Skin epidermis (tissue), 12 donors: ENCODE measurements around the gene ADRA2A.

ENCODE experiments used
- H3K27ac ChIP-seq, 21 experiments: fragments of 200-600 bp; sonication (generic) in 11 of 21; one replicate each; pipeline ENCODE4 v1.5.0; 2020; ENCODE audit warnings: mild to moderate bottlenecking in 3 of 21, inconsistent platforms in 2 of 21, moderate library complexity in 2 of 21
- H3K4me3 ChIP-seq, 7 experiments: fragments of 200-600 bp; sonication (generic) in 2 of 7; one replicate each; pipeline ENCODE4 v1.5.0; 2020; ENCODE audit warnings: inconsistent platforms in 2 of 7, mild to moderate bottlenecking in 2 of 7, moderate library complexity in 1 of 7

The ADRA2A gene

GRCh38 chr10:111076682-111077478, at the start of gene ADRA2A:
Gene ADRA2A, plus strand, starts transcription at chr10:111077029. Its CDS starts 968 bp downstream, at chr10:111077997.
- H3K4me3 ChIP-seq: peak within 1 kb of the TSS; percentile 20 to 58 (median 35)
- peak within 1 kb of the TSS in 11 of 21 experiments; percentile 0 to 67 (median 51) for H3K27ac ChIP-seq

DNA sequence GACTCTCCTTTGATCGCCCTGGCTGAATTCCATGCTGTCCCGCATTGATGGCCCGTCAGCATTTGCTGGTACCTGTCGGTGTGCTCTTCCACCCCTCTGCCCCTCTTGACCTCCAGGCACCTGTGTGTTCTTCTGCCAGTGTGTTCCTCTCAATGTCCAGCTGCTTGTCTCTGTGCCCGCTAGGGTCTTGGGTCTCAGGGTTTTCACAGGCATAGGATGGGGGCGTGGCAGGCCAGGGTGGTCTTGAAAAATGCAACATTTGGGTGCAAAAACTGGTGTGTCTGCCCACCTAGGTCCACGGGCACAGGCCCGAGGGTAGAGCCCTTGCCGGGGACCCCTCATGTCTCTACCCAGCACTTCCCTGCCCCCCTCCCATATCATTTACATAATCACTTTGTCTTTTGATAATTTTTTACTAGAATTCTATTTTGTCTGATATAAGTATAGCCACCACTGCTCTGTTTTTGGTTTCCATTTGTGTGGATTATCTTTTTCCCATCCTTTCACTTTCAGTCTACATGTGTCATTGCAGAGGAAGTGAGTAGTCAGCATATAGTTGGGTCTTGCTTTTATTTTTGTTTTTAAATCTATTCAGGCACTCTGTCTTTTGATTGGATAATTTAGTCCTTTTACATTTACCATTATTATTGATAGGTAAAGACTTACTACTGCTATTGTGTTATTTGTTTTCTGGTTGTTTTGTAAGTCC, 46.6 kb upstream of the ADRA2A start:
- no peak overlapping the region for H3K4me3 ChIP-seq

DNA sequence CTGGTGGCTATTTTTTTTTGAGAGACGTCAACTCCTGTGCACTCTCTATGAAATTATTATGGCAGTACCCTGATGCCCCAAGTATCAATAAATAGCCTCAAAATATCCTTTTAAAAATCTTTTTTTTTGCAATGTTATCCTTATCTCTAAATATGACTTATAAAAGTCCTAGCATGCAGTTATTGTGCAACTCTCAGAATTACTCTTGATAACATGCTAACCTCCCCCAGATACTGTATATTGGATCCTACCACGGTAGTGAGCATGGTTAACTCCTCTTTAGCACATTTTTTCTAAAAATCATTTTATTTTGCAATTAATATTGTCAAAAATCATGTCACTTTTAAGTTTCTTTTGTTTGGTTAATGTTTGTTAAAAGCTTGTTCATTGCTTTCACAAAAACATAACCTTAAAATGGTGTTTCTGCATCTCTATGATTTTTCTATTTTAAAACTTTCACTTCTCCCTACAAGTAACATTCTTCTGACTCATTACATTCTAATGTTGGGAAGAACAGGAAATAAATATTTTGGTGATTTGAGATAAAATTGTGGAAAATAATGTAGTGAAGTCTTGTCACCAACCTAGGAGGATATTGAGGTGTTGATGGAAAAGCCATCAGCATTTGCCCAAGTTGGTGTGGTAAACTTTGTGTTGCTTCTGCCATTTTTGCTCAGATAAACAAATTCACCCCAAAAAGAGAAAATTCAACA, 42.1 kb upstream of the ADRA2A start:
- no peak overlapping the region for H3K4me3 ChIP-seq
- H3K27ac ChIP-seq: no peak overlapping the region

More for the DNA sequence above, 46.6 kb upstream of the ADRA2A start:
- H3K27ac ChIP-seq: no peak overlapping the region

DNA sequence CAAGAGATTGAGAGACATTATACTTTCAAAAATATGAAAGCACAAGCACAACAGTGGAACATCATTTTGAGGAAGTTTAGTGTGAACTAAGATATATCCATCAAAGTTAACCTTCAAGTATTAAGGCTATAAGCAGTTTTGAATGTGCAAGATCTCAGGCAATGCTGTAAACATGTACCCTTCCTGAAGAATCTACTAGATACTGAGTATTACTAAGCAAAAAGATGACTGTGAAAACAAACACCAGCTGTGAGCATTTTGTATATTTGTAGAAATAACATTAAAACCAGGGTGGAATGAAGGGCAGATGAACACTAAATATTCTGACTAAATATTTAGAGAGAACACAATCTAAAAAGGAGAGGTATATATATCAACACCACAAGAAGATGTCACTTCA, 41.3 kb upstream of the ADRA2A start:
- no peak overlapping the region for H3K27ac ChIP-seq
- no peak overlapping the region for H3K4me3 ChIP-seq

- Histone ChIP-seq H3K27ac (no peak overlapping the region), H3K4me3 (no peak overlapping the region)
Observed at GRCh38 chr10:111037858-111038257, 39.0 kb upstream of the ADRA2A start.

DNA sequence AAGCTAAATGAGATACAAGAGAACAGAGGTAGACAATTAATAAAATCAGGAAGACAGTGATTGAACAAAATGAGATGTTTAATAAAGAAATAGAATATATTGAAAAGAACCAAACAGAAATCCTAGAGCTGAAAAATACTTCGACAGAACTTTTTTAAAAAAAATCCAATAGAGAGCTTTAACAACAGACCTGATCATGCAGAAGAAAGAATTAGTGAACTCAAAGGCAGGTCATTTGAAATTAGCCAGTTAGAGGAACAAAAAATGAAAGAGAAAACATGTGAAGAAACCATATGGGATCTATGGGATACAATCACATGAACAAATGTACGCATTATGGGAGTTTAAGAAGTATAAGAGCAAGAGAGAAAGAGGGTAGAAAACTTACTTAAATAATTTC, 37.3 kb upstream of the ADRA2A start:
- no peak overlapping the region for H3K27ac ChIP-seq
- H3K4me3 ChIP-seq: no peak overlapping the region

- H3K4me3 ChIP-seq: no peak overlapping the region
- no peak overlapping the region for H3K27ac ChIP-seq
Observed at GRCh38 chr10:111057006-111057405, 19.8 kb upstream of the ADRA2A start.

GRCh38 chr10:111063471-111063870, 13.4 kb upstream of the ADRA2A start:
- H3K4me3 ChIP-seq: no peak overlapping the region

GRCh38 chr10:111072232-111072631, 4.6 kb upstream of the ADRA2A start:
- H3K4me3 ChIP-seq: no peak overlapping the region
- H3K27ac ChIP-seq: no peak overlapping the region

More at GRCh38 chr10:111063471-111063870, 13.4 kb upstream of the ADRA2A start:
- H3K27ac ChIP-seq: no peak overlapping the region

GRCh38 chr10:111075577-111076185, 1.1 kb upstream of the ADRA2A start:
- no peak overlapping the region for H3K27ac ChIP-seq
- H3K4me3 ChIP-seq: peak overlapping the region in 4 of 7 experiments; percentile 30 to 58 (median 40)

DNA sequence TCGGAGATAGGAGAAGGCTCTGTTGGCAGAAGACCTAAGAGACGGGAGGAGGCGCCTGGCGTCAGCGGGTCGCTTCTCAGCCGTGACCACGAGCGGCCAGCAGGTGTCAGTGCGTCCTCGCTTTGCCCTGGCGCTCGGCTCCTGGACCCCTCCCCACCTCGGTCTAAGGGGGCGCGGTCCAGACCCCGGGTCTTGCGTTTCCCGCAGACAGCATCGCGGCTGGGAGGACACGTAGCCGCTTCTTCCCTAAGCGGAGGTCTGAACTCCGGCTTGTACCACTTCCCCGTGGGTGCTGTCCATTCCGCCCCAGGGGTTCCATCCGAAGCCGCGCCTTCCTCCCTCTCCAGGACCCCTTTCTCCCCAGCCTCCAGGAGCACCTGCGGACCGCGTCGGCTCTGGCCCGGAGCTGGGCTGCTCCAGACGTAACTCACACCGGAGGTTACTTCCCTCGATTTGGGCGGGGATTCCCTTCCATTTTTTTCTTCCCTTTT, 593 bp upstream of the ADRA2A start:
- peak overlapping the region; percentile 20 to 58 (median 35) for H3K4me3 ChIP-seq
- peak overlapping the region in 4 of 21 experiments; percentile 0 to 63 (median 34) for H3K27ac ChIP-seq

DNA sequence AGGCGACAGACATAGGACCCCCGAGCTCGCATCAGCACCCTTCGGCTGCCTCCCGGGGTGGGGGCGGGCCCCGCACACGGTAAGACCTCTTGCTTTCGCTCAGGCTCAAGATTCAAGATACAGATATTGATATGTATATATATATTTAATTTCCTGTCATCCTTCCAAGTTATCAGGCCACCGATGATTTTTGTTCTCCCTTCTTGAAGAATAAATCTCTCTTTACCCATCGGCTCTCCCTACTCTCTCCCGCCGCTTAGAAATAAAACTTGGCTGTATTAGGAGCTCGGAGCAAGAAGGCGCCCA, 603 bp downstream of the ADRA2A start:
- H3K27ac ChIP-seq: peak overlapping the region in 9 of 21 experiments; percentile 4 to 67 (median 60)

DNA sequence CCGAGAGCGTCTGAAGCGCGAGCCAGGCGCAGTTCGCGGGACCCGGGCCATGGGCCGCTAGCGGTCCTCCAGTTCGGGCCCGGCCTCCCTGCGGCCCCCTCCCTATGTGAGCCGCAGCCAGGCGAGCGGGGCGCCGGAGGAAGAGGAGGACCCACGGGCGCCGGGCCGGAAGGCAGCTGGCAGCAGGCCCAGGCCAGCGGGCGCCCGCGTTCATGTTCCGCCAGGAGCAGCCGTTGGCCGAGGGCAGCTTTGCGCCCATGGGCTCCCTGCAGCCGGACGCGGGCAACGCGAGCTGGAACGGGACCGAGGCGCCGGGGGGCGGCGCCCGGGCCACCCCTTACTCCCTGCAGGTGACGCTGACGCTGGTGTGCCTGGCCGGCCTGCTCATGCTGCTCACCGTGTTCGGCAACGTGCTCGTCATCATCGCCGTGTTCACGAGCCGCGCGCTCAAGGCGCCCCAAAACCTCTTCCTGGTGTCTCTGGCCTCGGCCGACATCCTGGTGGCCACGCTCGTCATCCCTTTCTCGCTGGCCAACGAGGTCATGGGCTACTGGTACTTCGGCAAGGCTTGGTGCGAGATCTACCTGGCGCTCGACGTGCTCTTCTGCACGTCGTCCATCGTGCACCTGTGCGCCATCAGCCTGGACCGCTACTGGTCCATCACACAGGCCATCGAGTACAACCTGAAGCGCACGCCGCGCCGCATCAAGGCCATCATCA, 1.1 kb downstream of the ADRA2A start:
- peak overlapping the region; percentile 20 to 58 (median 35) for H3K4me3 ChIP-seq
- H3K27ac ChIP-seq: peak overlapping the region in 6 of 21 experiments; percentile 13 to 67 (median 44)

More for the DNA sequence above, 603 bp downstream of the ADRA2A start:
- H3K4me3 ChIP-seq: peak overlapping the region; percentile 20 to 58 (median 35)

DNA sequence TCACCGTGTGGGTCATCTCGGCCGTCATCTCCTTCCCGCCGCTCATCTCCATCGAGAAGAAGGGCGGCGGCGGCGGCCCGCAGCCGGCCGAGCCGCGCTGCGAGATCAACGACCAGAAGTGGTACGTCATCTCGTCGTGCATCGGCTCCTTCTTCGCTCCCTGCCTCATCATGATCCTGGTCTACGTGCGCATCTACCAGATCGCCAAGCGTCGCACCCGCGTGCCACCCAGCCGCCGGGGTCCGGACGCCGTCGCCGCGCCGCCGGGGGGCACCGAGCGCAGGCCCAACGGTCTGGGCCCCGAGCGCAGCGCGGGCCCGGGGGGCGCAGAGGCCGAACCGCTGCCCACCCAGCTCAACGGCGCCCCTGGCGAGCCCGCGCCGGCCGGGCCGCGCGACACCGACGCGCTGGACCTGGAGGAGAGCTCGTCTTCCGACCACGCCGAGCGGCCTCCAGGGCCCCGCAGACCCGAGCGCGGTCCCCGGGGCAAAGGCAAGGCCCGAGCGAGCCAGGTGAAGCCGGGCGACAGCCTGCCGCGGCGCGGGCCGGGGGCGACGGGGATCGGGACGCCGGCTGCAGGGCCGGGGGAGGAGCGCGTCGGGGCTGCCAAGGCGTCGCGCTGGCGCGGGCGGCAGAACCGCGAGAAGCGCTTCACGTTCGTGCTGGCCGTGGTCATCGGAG, 1.8 kb downstream of the ADRA2A start:
- Histone ChIP-seq H3K27ac (no peak overlapping the region), H3K4me3 (peak overlapping the region in 5 of 7 experiments; percentile 30 to 58 (median 35))

GRCh38 chr10:111079241-111079760, 2.5 kb downstream of the ADRA2A start:
- H3K27ac ChIP-seq: no peak overlapping the region
- H3K4me3 ChIP-seq: peak overlapping the region in 3 of 7 experiments; percentile 6 to 58 (median 8)

DNA sequence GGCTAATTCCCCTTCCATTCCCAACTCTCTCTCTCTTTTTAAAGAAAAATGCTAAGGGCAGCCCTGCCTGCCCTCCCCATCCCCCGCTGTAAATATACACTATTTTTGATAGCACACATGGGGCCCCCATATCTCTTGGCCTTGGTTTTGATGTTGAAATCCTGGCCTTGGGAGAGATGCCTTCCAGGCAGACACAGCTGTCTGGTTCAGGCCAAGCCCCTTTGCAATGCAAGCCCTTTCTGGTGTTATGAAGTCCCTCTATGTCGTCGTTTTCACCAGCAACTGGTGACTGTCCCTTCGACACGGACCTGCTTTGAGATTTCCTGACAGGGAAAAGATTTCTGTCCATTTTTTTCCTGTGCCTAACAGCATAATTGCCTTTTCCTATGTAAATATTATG, 3.0 kb downstream of the ADRA2A start:
- peak overlapping the region in 2 of 7 experiments; percentile 8 to 13 for H3K4me3 ChIP-seq
- H3K27ac ChIP-seq: no peak overlapping the region

GRCh38 chr10:111080224-111080623, 3.4 kb downstream of the ADRA2A start:
- Histone ChIP-seq H3K4me3 (no peak overlapping the region), H3K27ac (no peak overlapping the region)

GRCh38 chr10:111081595-111081994, 4.8 kb downstream of the ADRA2A start:
- no peak overlapping the region for H3K27ac ChIP-seq
- H3K4me3 ChIP-seq: no peak overlapping the region
